Fibroblast of lung (primary cell): Measurements from ENCODE around the gene HTR1D. TPM values are rescaled to one million over a fixed set of nuclear protein-coding genes. Genes with fewer than 3 reads are reported as not detected.

Source experiments
- DNase-seq, 2 donors: peaks; one replicate each; pipeline versions ENCODE4 v3.0.0 to v3.0.0-alpha.2; 2010; ENCODE audit warnings: low read depth in 2 of 2
- H2AFZ ChIP-seq: 2 replicates; pipeline ENCODE4 v1.5.1; 2012; ENCODE audit warnings: low read length, control low read depth, inconsistent platforms
- H3K27ac ChIP-seq: 2 replicates; pipeline ENCODE4 v1.5.1; 2011; ENCODE audit warnings: low read length, control low read depth; ENCODE audit not compliant: insufficient read depth
- H3K27me3 ChIP-seq: 2 replicates; pipeline ENCODE4 v1.5.1; 2011; ENCODE audit warnings: mild to moderate bottlenecking, low read length; ENCODE audit not compliant: control insufficient read depth, insufficient read depth
- H3K36me3 ChIP-seq: 2 replicates; pipeline ENCODE4 v1.5.1; 2011; ENCODE audit warnings: low read length; ENCODE audit not compliant: control insufficient read depth, insufficient read depth
- H3K4me1 ChIP-seq: 2 replicates; pipeline ENCODE4 v1.5.1; 2011; ENCODE audit warnings: low read length; ENCODE audit not compliant: control insufficient read depth, insufficient read depth; ENCODE audit errors: extremely low read depth
- H3K4me2 ChIP-seq: 2 replicates; pipeline ENCODE4 v1.5.1; 2011; ENCODE audit warnings: low read length, control low read depth; ENCODE audit not compliant: insufficient read depth; ENCODE audit errors: extremely low read depth
- H3K4me3 ChIP-seq, 4 experiments: fragments of 200-600 bp in 1 of 4; sonication (generic) in 1 of 4; replicated peaks in 1 of 4; 2 replicates each; pipeline ENCODE4 v1.5.1; 2011 to 2016; ENCODE audit warnings: low read length in 4 of 4, low read depth in 3 of 4, mild to moderate bottlenecking in 3 of 4, control low read depth in 2 of 4, inconsistent platforms in 1 of 4, mixed read lengths in 1 of 4; ENCODE audit not compliant: insufficient read depth in 1 of 4; ENCODE audit errors: control extremely low read depth in 1 of 4
- H3K79me2 ChIP-seq: 2 replicates; pipeline ENCODE4 v1.5.1; 2012; ENCODE audit warnings: mild to moderate bottlenecking, low read length, inconsistent platforms; ENCODE audit not compliant: control insufficient read depth, insufficient read depth
- H3K9ac ChIP-seq: 2 replicates; pipeline ENCODE4 v1.5.1; 2011; ENCODE audit warnings: mild to moderate bottlenecking, low read length, control low read depth; ENCODE audit not compliant: insufficient read depth
- H3K9me3 ChIP-seq: 2 replicates; pipeline ENCODE4 v1.5.1; 2012; ENCODE audit warnings: low read depth, low read length; ENCODE audit not compliant: control insufficient read depth, insufficient read depth
- H4K20me1 ChIP-seq: 2 replicates; pipeline ENCODE4 v1.5.1; 2011; ENCODE audit warnings: low read length; ENCODE audit not compliant: control insufficient read depth, insufficient read depth; ENCODE audit errors: extremely low read depth
- EZH2 ChIP-seq: IDR thresholded peaks from 2 replicates; pipeline ENCODE4 v1.5.1; 2012; ENCODE audit warnings: low read length, control low read depth, mild to moderate bottlenecking; ENCODE audit errors: missing control alignments
- polyA plus RNA-seq, 2 donors: library from polyadenylated mRNA; depleted of rRNA in 1 of 2; stranded (reverse) in 1 of 2; unstranded in 1 of 2; fragments of >200 nt; gene quantifications; 2 replicates each; pipeline ENCODE4 v1.2.1, GENCODE V29; 2011 to 2012; ENCODE audit warnings: missing spikeins in 1 of 2
- total RNA-seq: library from RNA; depleted of rRNA; stranded (reverse); fragments of >200 nt; gene quantifications from 2 replicates; pipeline ENCODE4 v1.2.1, GENCODE V29; 2014
- TF ChIP-seq, protein P1 (sequence below), 2 donors: IDR thresholded peaks in 1 of 2; conservative IDR thresholded peaks in 1 of 2; 1 replicate in 1 of 2; 2 replicates in 1 of 2; pipeline ENCODE4 v1.5.1; 2011 to 2012; ENCODE audit warnings: low read length in 2 of 2, control low read depth in 1 of 2, inconsistent platforms in 1 of 2, low read depth in 1 of 2, mild to moderate bottlenecking in 1 of 2

The HTR1D gene
- total and polyA plus RNA-seq, 2 donors (not counting 1 experiment from before 2014, with no cell fraction given): not detected

DNA sequence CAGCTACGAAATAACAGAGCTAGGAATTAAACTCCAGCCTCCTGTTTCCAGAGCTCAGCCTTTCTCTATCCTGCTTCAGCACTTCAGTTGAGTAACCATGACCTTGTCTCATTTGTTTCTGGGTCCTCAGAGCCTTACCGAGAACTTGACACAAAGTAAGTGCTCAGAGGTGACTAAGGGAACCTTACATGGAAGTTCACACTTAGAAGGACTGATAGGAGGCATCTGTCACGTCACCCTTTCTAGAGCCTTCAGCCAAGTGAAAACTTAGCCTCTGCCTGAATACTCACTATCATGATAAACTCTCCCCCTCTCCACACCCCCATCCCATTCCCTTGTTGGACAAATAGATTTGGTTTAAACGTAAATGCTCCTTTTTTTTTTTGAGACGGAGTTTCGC is 38.9 kb downstream of the HTR1D start:
- Histone ChIP-seq H3K27ac (peak overlapping the region; percentile 72), H3K79me2 (no peaks in the 10 kb centered on the region), H3K9ac (no peak overlapping the region), H3K27me3 (no peaks in the 10 kb centered on the region), H3K9me3 (no peaks in the 10 kb centered on the region), H2AFZ (no peak overlapping the region), H3K4me3 (peak overlapping the region in 2 of 4 experiments; percentile 47 to 63), H3K4me2 (no peak overlapping the region), H3K4me1 (peaks cover 5% of the 10 kb centered on the region), H3K36me3 (no peaks in the 10 kb centered on the region), H4K20me1 (no peaks in the 10 kb centered on the region)
- no peak for TF ChIP-seq EZH2
- TF ChIP-seq, protein P1, sequence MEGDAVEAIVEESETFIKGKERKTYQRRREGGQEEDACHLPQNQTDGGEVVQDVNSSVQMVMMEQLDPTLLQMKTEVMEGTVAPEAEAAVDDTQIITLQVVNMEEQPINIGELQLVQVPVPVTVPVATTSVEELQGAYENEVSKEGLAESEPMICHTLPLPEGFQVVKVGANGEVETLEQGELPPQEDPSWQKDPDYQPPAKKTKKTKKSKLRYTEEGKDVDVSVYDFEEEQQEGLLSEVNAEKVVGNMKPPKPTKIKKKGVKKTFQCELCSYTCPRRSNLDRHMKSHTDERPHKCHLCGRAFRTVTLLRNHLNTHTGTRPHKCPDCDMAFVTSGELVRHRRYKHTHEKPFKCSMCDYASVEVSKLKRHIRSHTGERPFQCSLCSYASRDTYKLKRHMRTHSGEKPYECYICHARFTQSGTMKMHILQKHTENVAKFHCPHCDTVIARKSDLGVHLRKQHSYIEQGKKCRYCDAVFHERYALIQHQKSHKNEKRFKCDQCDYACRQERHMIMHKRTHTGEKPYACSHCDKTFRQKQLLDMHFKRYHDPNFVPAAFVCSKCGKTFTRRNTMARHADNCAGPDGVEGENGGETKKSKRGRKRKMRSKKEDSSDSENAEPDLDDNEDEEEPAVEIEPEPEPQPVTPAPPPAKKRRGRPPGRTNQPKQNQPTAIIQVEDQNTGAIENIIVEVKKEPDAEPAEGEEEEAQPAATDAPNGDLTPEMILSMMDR (conservative IDR thresholded peaks at IDR 0.05 in 1 of 2, IDR thresholded peaks at IDR 0.05 in 1 of 2; ENCODE audit: low read depth in 1 of 2, low read length in 2 of 2): no peak
- no peak for DNase-seq

- H4K20me1 ChIP-seq: no peaks in the 10 kb centered on the region
- H3K9ac ChIP-seq: peak overlapping the region; percentile 66
- TF ChIP-seq EZH2: no peak
- TF ChIP-seq, protein P1 (conservative IDR thresholded peaks at IDR 0.05 in 1 of 2, IDR thresholded peaks at IDR 0.05 in 1 of 2; ENCODE audit: low read depth in 1 of 2, low read length in 2 of 2): no peak
- H3K4me2 ChIP-seq: peak overlapping the region; percentile 86
- H3K27me3 ChIP-seq: no peaks in the 10 kb centered on the region
- H3K27ac ChIP-seq: peak overlapping the region; percentile 72
- H3K4me1 ChIP-seq: peaks cover 5% of the 10 kb centered on the region
- H3K4me3 ChIP-seq: peak overlapping the region; percentile 38 to 63 (median 51)
- H3K9me3 ChIP-seq: no peaks in the 10 kb centered on the region
- H3K36me3 ChIP-seq: no peaks in the 10 kb centered on the region
- DNase-seq: peak; percentile 70 to 84
- H2AFZ ChIP-seq: peak overlapping the region; percentile 85
- no peaks in the 10 kb centered on the region for H3K79me2 ChIP-seq
Observed at GRCh38 chr1:23177438-23178380, 39.6 kb downstream of the HTR1D start.

- H3K79me2 ChIP-seq: no peaks in the 10 kb centered on the region
- peak overlapping the region; percentile 30 for H3K27ac ChIP-seq
- peak overlapping the region; percentile 86 for H3K4me2 ChIP-seq
- TF ChIP-seq, protein P1 (conservative IDR thresholded peaks at IDR 0.05 in 1 of 2, IDR thresholded peaks at IDR 0.05 in 1 of 2; ENCODE audit: low read depth in 1 of 2, low read length in 2 of 2): no peak
- TF ChIP-seq EZH2: no peak
- no peaks in the 10 kb centered on the region for H3K27me3 ChIP-seq
- H2AFZ ChIP-seq: peak overlapping the region; percentile 85
- H3K9me3 ChIP-seq: no peaks in the 10 kb centered on the region
- H3K4me1 ChIP-seq: peaks cover 5% of the 10 kb centered on the region
- H4K20me1 ChIP-seq: no peaks in the 10 kb centered on the region
- peak overlapping the region; percentile 66 for H3K9ac ChIP-seq
- peak overlapping the region; percentile 38 to 63 (median 51) for H3K4me3 ChIP-seq
- DNase-seq: no peak
- H3K36me3 ChIP-seq: no peaks in the 10 kb centered on the region
Observed at GRCh38 chr1:23177031-23177430, 40.3 kb downstream of the HTR1D start.
